ENCODE results near the gene OTC. TPM values are rescaled to one million over a fixed set of nuclear protein-coding genes. Genes with fewer than 3 reads are reported as not detected.

Gene OTC
- not detected in 2 replicates for total RNA-seq
- long read RNA-seq, result 0 reads

DNA sequence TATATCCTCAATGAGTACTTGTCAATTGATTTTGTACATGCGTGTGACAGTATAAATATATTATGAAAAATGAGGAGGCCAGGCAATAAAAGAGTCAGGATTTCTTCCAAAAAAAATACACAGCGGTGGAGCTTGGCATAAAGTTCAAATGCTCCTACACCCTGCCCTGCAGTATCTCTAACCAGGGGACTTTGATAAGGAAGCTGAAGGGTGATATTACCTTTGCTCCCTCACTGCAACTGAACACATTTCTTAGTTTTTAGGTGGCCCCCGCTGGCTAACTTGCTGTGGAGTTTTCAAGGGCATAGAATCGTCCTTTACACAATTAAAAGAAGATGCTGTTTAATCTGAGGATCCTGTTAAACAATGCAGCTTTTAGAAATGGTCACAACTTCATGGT is at the start of gene OTC:
TSS of gene OTC (plus strand) at position 243 of the 400 bp plus-strand sequence. CDS start at position 336, 93 bp downstream.
- Mint-ChIP-seq H3K9me3 (ENCODE audit: unreplicated experiment) (no peaks in the 10 kb centered on the region), H3K4me1 (ENCODE audit: unreplicated experiment) (no peaks in the 10 kb centered on the region), H3K27ac (ENCODE audit: unreplicated experiment) (no peak within 1 kb of the TSS), H3K4me3 (ENCODE audit: unreplicated experiment) (no peak within 1 kb of the TSS), H3K27me3 (ENCODE audit: unreplicated experiment) (no peaks in the 10 kb centered on the region), H3K36me3 (ENCODE audit: unreplicated experiment) (no peaks in the 10 kb centered on the region)
- no peak for DNase-seq (ENCODE audit: extremely low spot score, unreplicated experiment)
- TF ChIP-seq, protein P1, sequence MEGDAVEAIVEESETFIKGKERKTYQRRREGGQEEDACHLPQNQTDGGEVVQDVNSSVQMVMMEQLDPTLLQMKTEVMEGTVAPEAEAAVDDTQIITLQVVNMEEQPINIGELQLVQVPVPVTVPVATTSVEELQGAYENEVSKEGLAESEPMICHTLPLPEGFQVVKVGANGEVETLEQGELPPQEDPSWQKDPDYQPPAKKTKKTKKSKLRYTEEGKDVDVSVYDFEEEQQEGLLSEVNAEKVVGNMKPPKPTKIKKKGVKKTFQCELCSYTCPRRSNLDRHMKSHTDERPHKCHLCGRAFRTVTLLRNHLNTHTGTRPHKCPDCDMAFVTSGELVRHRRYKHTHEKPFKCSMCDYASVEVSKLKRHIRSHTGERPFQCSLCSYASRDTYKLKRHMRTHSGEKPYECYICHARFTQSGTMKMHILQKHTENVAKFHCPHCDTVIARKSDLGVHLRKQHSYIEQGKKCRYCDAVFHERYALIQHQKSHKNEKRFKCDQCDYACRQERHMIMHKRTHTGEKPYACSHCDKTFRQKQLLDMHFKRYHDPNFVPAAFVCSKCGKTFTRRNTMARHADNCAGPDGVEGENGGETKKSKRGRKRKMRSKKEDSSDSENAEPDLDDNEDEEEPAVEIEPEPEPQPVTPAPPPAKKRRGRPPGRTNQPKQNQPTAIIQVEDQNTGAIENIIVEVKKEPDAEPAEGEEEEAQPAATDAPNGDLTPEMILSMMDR (IDR thresholded peaks at IDR 0.05), result no peak

DNA sequence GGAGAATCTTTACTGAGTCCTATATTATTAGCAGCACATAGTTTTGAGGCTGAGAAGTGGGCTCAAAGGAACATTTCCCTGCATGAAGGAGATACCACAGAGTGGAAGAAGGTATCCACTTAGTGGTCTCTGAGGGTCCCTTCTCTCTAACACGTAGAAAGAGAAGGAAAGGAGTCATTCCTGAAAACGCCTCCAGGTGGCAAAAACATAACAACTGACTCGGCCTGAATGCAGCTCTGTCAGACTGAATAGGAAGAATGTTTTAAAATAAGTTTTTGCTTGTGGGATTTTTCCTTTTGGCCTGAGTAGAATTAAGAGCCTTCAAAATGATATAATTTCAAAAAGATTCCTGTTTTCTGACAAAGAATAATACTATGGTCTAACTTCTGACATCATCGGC is 48.4 kb upstream of the OTC start:
- Mint-ChIP-seq H3K4me3 (ENCODE audit: unreplicated experiment) (no peak overlapping the region), H3K27ac (ENCODE audit: unreplicated experiment) (no peak overlapping the region), H3K27me3 (ENCODE audit: unreplicated experiment) (no peaks in the 10 kb centered on the region), H3K9me3 (ENCODE audit: unreplicated experiment) (no peaks in the 10 kb centered on the region), H3K36me3 (ENCODE audit: unreplicated experiment) (no peaks in the 10 kb centered on the region), H3K4me1 (ENCODE audit: unreplicated experiment) (no peaks in the 10 kb centered on the region)
- TF ChIP-seq, protein P1 (IDR thresholded peaks at IDR 0.05), result peak; percentile 41
- DNase-seq (ENCODE audit: extremely low spot score, unreplicated experiment), result no peak

DNA sequence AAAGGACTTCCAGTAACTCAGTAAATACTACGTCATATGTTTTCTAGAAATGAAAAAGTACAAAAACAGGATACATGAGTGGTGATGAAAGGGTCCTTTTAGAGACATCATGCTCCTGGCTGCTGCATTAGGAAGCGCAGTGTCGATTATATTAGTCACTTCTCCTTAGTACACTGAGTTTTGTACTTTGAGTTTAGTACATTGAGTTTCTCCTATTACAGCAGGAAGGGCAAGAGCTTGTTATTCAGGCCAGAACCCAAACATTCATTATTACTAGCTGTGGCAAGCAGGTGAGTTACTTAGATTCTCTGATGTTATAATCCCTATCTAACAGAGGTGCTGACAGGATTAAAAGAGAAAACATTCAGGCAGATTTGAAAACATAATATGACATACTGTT is 46.4 kb upstream of the OTC start:
- no peak overlapping the region for H3K4me3 Mint-ChIP-seq (ENCODE audit: unreplicated experiment)
- H3K27me3 Mint-ChIP-seq (ENCODE audit: unreplicated experiment), result no peaks in the 10 kb centered on the region
- TF ChIP-seq, protein P1 (IDR thresholded peaks at IDR 0.05), result no peak
- DNase-seq (ENCODE audit: extremely low spot score, unreplicated experiment), result no peak
- peaks cover 4% of the 10 kb centered on the region for H3K9me3 Mint-ChIP-seq (ENCODE audit: unreplicated experiment)
- H3K4me1 Mint-ChIP-seq (ENCODE audit: unreplicated experiment), result no peaks in the 10 kb centered on the region
- H3K36me3 Mint-ChIP-seq (ENCODE audit: unreplicated experiment), result no peaks in the 10 kb centered on the region
- H3K27ac Mint-ChIP-seq (ENCODE audit: unreplicated experiment), result no peak overlapping the region

DNA sequence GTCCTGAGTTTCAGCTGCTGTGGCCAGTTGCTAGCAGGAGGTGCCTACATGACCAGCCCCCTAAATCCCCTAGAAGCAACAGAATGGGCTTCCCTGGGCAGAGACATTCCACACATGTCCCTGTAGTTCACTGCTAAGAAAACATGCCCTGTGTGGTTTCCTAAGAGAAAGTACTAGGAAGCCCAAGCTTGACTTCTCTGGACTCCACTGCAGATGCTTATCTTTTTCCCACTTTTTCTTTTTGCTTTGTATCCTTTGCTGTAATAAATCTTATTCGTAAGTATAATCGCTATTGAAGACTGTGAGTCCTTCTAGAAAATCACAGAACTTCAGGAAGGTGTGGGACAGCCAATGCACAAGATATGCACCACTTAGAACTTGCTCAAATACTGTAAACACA is 40.7 kb upstream of the OTC start:
- H3K4me3 Mint-ChIP-seq (ENCODE audit: unreplicated experiment), result no peak overlapping the region
- TF ChIP-seq, protein P1 (IDR thresholded peaks at IDR 0.05), result no peak
- H3K27ac Mint-ChIP-seq (ENCODE audit: unreplicated experiment), result no peak overlapping the region
- H3K36me3 Mint-ChIP-seq (ENCODE audit: unreplicated experiment), result peaks cover 3% of the 10 kb centered on the region
- H3K9me3 Mint-ChIP-seq (ENCODE audit: unreplicated experiment), result peaks cover 13% of the 10 kb centered on the region
- no peak for DNase-seq (ENCODE audit: extremely low spot score, unreplicated experiment)
- H3K27me3 Mint-ChIP-seq (ENCODE audit: unreplicated experiment), result no peaks in the 10 kb centered on the region
- H3K4me1 Mint-ChIP-seq (ENCODE audit: unreplicated experiment), result peaks cover 10% of the 10 kb centered on the region

DNA sequence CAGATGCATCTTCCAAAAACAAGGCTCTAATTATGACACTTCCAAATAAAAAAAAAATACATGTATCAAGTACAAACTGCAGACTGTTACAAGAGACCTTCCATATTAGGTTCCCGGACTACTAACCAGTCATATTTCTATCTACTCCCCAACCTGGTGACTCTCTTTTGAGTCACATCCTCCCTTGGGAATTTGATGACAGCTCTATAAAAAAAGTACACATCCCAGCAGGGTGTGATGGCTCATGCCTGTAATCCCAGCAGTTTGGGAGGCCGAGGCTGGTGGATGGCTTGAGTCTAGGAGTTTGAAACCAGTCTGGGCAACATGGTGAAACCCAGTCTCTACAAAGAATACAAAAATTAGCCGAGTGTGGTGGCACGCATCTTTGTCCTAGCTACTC is 40.0 kb upstream of the OTC start:
- peaks cover 10% of the 10 kb centered on the region for H3K4me1 Mint-ChIP-seq (ENCODE audit: unreplicated experiment)
- no peak overlapping the region for H3K27ac Mint-ChIP-seq (ENCODE audit: unreplicated experiment)
- H3K36me3 Mint-ChIP-seq (ENCODE audit: unreplicated experiment), result peaks cover 3% of the 10 kb centered on the region
- H3K4me3 Mint-ChIP-seq (ENCODE audit: unreplicated experiment), result no peak overlapping the region
- H3K27me3 Mint-ChIP-seq (ENCODE audit: unreplicated experiment), result no peaks in the 10 kb centered on the region
- H3K9me3 Mint-ChIP-seq (ENCODE audit: unreplicated experiment), result peaks cover 13% of the 10 kb centered on the region
- no peak for DNase-seq (ENCODE audit: extremely low spot score, unreplicated experiment)
- TF ChIP-seq, protein P1 (IDR thresholded peaks at IDR 0.05), result no peak
